H1 (cell line): ENCODE results near the gene CST5. TPM values are rescaled to one million over a fixed set of nuclear protein-coding genes. Genes with fewer than 3 reads are reported as not detected.

ENCODE experiments used
- CHD7 ChIP-seq: fragments of 300-600 bp; sonication (generic); IDR thresholded peaks from 2 replicates; pipeline ENCODE4 v1.7.1; 2012; ENCODE audit warnings: low read length, moderate library complexity, mild to moderate bottlenecking, inconsistent platforms; ENCODE audit not compliant: insufficient replicate concordance
- HDAC2 ChIP-seq, 2 experiments: fragments of 300-600 bp in 1 of 2; sonication (generic) in 1 of 2; IDR thresholded peaks; 2 replicates each; pipeline ENCODE4 v1.6.1; 2011 to 2012; ENCODE audit warnings: low read depth in 2 of 2, low read length in 2 of 2, mild to moderate bottlenecking in 2 of 2, moderate library complexity in 2 of 2, borderline replicate concordance in 1 of 2, inconsistent platforms in 1 of 2
- RBBP5 ChIP-seq: IDR thresholded peaks from 2 replicates; pipeline ENCODE4 v1.7.1; 2012; ENCODE audit warnings: low read depth, mild to moderate bottlenecking, inconsistent platforms, low read length, moderate library complexity, borderline replicate concordance
- SIX5 ChIP-seq: IDR thresholded peaks from 2 replicates; pipeline ENCODE4 v1.6.1; 2011; ENCODE audit warnings: mild to moderate bottlenecking, low read depth, low read length
- TEAD4 ChIP-seq: IDR thresholded peaks from 2 replicates; pipeline ENCODE4 v1.6.1; 2012; ENCODE audit warnings: low read depth, low read length, inconsistent platforms, mixed read lengths
- YY1 ChIP-seq: IDR thresholded peaks from 2 replicates; pipeline ENCODE4 v1.6.1; 2011; ENCODE audit warnings: low read depth, mild to moderate bottlenecking, low read length
- polyA plus RNA-seq, 7 experiments: library from polyadenylated mRNA; depleted of rRNA in 3 of 7; stranded (reverse) in 5 of 7; unstranded in 2 of 7; fragments of >200 nt in 5 of 7; fragments of 200-250 nt in 2 of 7; gene quantifications; 1 replicate in 5 of 7; 2 replicates in 1 of 7; 4 replicates in 1 of 7; pipeline versions ENCODE4 v1.2.1 to v1.2.3, GENCODE V29; 2011 to 2013; ENCODE audit warnings: missing spikeins in 2 of 7, mixed read lengths in 2 of 7
- total RNA-seq: library from RNA; stranded (reverse); fragmentation: NEBNext Ultra II Directional; extraction: Animal tissue kit (Norgen Biotek cat#: 25700); gene quantifications from 2 replicates; pipeline ENCODE4 v1.2.1, GENCODE V29; 2021

CST5 gene
- total and polyA plus RNA-seq, 2 of the 8 experiments (the other 6 are each of a cell fraction or from before 2014, with no cell fraction given), result not detected

- TF ChIP-seq CHD7 (no peak), RBBP5 (no peak), YY1 (no peak), HDAC2 (IDR thresholded peaks at IDR 0.05; ENCODE audit: borderline replicate concordance in 1 of 2, low read depth in 2 of 2, low read length in 2 of 2) (no peak), TEAD4 (no peak), SIX5 (no peak)
- TF ChIP-seq, all 59 proteins: peak for 0
Observed at GRCh38 chr20:23925789-23926525, 46.4 kb upstream of the CST5 start (continued).
